Metanephros (tissue), 1 donor: Measurements from ENCODE around the gene GMFB. TPM values are rescaled to one million over a fixed set of nuclear protein-coding genes. Genes with fewer than 3 reads are reported as not detected.

Source experiments
- total RNA-seq: library from RNA; depleted of rRNA; stranded (reverse); fragments of >200 nt; gene quantifications from one replicate; pipeline ENCODE4 v1.2.3, GENCODE V29; 2014

GMFB gene
- 60.4 TPM for total RNA-seq

GRCh38 chr14:54488646-54489317 lies at the start of gene GMFB:
TSS of gene GMFB (minus strand) at chr14:54488980. CDS start at chr14:54488927, 53 bp downstream.

DNA sequence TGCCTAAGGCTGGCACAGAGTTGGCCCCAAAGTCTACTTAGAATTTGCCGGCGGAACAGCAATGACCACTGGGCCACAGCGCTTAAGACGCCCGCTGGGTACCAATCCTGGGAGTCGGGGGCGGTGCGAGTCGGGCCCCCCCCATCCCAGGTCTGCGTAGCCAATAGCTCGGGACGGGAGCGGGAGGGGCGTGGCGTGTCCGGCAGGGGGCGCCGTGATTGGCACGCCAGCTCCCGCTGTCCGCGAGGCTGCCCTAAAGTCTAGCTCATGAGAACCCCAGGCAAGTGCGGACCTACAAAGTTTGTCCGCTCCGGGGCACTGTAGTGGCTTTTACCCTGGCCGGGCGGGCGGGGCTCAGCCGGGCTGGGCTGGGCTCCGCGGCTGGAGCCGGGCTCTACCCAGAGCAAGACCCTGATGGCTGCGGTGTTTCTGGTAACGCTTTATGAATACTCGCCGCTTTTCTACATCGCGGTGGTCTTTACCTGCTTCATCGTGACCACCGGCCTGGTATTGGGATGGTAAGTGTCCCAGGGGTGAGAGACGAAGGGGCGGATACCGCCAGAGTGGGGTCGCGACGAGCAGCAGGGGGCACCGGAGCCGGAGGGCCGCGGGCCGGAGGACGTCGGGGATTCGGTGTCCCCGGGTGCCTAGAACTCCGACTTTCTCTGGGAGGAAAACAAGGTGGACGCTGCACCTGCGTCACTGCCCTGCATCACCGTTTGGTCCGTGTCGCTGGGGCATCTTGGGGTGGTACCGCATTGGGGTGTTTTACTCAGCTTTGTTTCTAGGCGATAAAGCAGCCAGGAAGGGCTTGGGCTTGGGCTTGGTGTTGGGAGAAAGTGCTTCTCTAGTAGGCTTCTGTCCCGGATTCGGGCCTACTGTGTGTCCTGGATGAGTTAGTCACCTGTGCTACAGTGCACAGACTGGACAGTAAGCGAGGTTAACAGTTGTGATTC lies 21.0 kb upstream of the GMFB start, which contains the start of gene CGRRF1:
CGRRF1 (plus strand) TSS at position 361 of the 956 bp plus-strand sequence; CDS start at position 415, 54 bp downstream.

DNA sequence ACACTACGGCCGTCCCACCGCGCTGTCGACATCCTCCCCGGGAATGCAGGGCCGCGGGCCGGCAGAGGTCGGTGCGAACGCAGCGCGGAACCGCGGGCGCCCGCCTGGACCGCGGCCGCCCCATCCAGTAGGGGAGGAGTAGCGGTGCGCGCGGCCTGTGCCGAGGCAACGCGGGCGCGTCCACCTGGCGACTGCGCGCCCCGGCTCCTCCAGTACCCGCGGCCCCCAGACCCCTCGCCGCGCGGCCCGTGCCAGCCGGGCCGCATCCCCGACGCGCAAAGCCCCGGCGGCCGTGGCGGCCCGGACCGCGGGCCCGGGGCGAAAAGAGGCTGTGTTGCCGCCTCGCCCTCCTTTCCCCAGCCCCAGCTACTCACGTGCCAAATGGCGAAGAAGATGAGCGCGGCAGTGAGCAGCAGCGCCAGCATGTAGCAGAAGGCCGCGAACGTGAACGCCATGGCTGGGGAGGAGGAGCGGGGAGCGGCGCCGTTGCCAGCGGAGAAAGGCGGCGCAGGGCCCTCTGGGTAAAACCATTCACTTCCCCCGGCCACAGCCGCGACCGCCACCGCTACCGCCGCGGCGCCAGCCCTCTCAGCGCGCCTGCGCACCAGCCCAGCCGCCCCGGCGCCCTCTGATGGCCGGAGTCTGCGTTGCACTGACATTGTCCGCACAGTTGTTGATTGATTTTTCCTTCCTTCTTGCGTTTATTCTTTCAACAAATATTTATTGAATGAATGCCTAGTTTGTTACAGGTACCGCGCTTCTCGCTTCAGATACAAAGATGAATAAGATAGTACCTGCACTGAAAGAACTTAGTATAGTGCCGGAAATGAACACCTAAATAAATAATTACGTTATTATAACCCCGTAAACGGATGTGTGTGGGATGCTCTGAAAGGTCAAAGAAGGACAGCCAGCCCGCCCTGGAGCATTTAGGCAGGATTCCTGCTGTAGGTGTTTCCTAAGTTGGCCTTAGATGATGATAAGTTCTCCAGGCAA lies 47.6 kb downstream of the GMFB start, which contains the start of gene CNIH1:
CNIH1 (minus strand) TSS at position 502 of the 996 bp plus-strand sequence; CDS start at position 455, 47 bp downstream.

Other genes with a start within 250 kb of the GMFB start
- 12.8 TPM for gene CDKN3, start 92.0 kb downstream of the GMFB start, total RNA-seq
- 94.9 TPM for gene CNIH1, start 47.6 kb downstream of the GMFB start, total RNA-seq
- 14.5 TPM for gene CGRRF1, start 20.9 kb upstream of the GMFB start, total RNA-seq
- gene SAMD4A, start 78.1 kb upstream of the GMFB start, total RNA-seq, result 31.1 TPM